Lower leg skin (tissue), 3 donors: ENCODE measurements around the gene TMEM272.

Experiments used
- CTCF ChIP-seq, 3 donors: fragments of 450-650 bp; IDR thresholded peaks; one replicate each; pipeline ENCODE4 v1.5.1; 2016; ENCODE audit warnings: antibody characterized with exemption in 3 of 3, mild to moderate bottlenecking in 3 of 3, moderate library complexity in 2 of 3
- POLR2A ChIP-seq, 2 donors: fragments of 450-650 bp; IDR thresholded peaks; one replicate each; pipeline ENCODE4 v1.6.1; 2016 to 2017; ENCODE audit warnings: antibody characterized with exemption in 2 of 2, mild to moderate bottlenecking in 1 of 2, moderate library complexity in 1 of 2

DNA sequence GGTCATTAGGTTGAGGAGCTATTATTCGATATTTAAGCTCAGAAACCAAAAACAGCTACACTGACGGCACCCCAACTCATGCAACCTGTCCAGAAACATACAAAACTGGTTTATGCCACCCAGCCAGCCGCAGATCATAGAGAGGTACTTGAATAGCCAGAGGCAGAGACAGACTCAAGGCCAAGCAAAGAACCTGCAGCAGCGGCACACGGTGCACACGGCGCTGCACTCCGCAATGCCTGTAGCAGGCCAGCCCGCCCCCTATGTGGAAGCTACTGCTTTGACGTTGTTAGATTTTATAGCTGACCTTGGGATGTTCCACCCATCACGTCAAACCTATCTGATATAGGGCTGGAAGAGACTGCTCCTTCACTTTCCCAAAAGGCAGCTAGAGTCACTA, 29.1 kb downstream of the TMEM272 start:
- TF ChIP-seq CTCF (IDR thresholded peaks at IDR 0.05) (no peak), POLR2A (IDR thresholded peaks at IDR 0.05) (no peak)
